H9 (cell line): ENCODE measurements around the gene FGD5. TPM values are rescaled to one million over a fixed set of nuclear protein-coding genes. Genes with fewer than 3 reads are reported as not detected.

Experiments used
- DNase-seq: peaks from one replicate; pipeline ENCODE4 v3.0.0-alpha.2; 2017
- H2AFZ ChIP-seq: one replicate; pipeline ENCODE4 v1.6.1; 2013; ENCODE audit warnings: mild to moderate bottlenecking, low read length, control low read depth, moderate library complexity
- H2AK5ac ChIP-seq: 2 replicates; pipeline ENCODE4 v1.6.1; 2013; ENCODE audit warnings: low read length, control low read depth, mixed read lengths; ENCODE audit not compliant: insufficient read length
- H2BK120ac ChIP-seq: one replicate; pipeline ENCODE4 v1.6.1; 2013; ENCODE audit warnings: low read depth, mild to moderate bottlenecking, low read length, control low read depth, inconsistent platforms; ENCODE audit not compliant: poor library complexity, severe bottlenecking
- H2BK12ac ChIP-seq: 2 replicates; pipeline ENCODE4 v1.6.1; 2013; ENCODE audit warnings: low read length, control low read depth, mixed read lengths, low read depth; ENCODE audit not compliant: insufficient read length
- H2BK15ac ChIP-seq: 2 replicates; pipeline ENCODE4 v1.6.1; 2013; ENCODE audit warnings: low read depth, low read length, control low read depth
- H2BK20ac ChIP-seq: one replicate; pipeline ENCODE4 v1.6.1; 2013; ENCODE audit warnings: low read depth, mild to moderate bottlenecking, low read length, control low read depth, inconsistent platforms; ENCODE audit not compliant: poor library complexity, severe bottlenecking
- H2BK5ac ChIP-seq: 2 replicates; pipeline ENCODE4 v1.6.1; 2013; ENCODE audit warnings: low read length, control low read depth, mixed read lengths; ENCODE audit not compliant: insufficient read length
- H3K14ac ChIP-seq: 2 replicates; pipeline ENCODE4 v1.6.1; 2013; ENCODE audit warnings: low read length, control low read depth; ENCODE audit not compliant: insufficient read depth
- H3K18ac ChIP-seq: 2 replicates; pipeline ENCODE4 v1.6.1; 2013; ENCODE audit warnings: low read depth, mild to moderate bottlenecking, mixed read lengths, low read length, control low read depth; ENCODE audit not compliant: insufficient read length
- H3K23ac ChIP-seq: 2 replicates; pipeline ENCODE4 v1.6.1; 2013; ENCODE audit warnings: low read length, control low read depth, mixed read lengths, low read depth; ENCODE audit not compliant: insufficient read length
- H3K23me2 ChIP-seq: 2 replicates; pipeline ENCODE4 v1.6.1; 2013; ENCODE audit warnings: low read depth, mild to moderate bottlenecking, mixed read lengths, low read length, control low read depth; ENCODE audit not compliant: insufficient read length, poor library complexity, severe bottlenecking
- H3K27ac ChIP-seq: 2 replicates; pipeline ENCODE4 v1.5.1; 2013; ENCODE audit warnings: low read length, control low read depth, mixed read lengths, low read depth; ENCODE audit not compliant: insufficient read length
- H3K27me3 ChIP-seq: 2 replicates; pipeline ENCODE4 v1.6.1; 2013; ENCODE audit warnings: low read length, control low read depth, inconsistent platforms; ENCODE audit not compliant: insufficient read depth
- H3K4ac ChIP-seq: 2 replicates; pipeline ENCODE4 v1.6.1; 2013; ENCODE audit warnings: low read depth, mild to moderate bottlenecking, control low read depth, inconsistent platforms, low read length, moderate library complexity
- H3K4me1 ChIP-seq: 2 replicates; pipeline ENCODE4 v1.6.1; 2013; ENCODE audit warnings: low read length, control low read depth, inconsistent platforms; ENCODE audit not compliant: insufficient read depth
- H3K4me2 ChIP-seq: 2 replicates; pipeline ENCODE4 v1.6.1; 2013; ENCODE audit warnings: low read length, control low read depth, mixed read lengths; ENCODE audit not compliant: insufficient read length, insufficient read depth
- H3K56ac ChIP-seq: 2 replicates; pipeline ENCODE4 v1.6.1; 2013; ENCODE audit warnings: low read depth, mild to moderate bottlenecking, mixed read lengths, low read length, control low read depth; ENCODE audit not compliant: insufficient read length
- H3K79me1 ChIP-seq: 2 replicates; pipeline ENCODE4 v1.6.1; 2013; ENCODE audit warnings: low read depth, mild to moderate bottlenecking, moderate library complexity, low read length, control low read depth, inconsistent platforms; ENCODE audit not compliant: insufficient read depth, poor library complexity, severe bottlenecking
- H3K79me2 ChIP-seq: 2 replicates; pipeline ENCODE4 v1.6.1; 2013; ENCODE audit warnings: low read length, control low read depth, inconsistent platforms; ENCODE audit not compliant: insufficient read depth
- H3K9ac ChIP-seq: 2 replicates; pipeline ENCODE4 v1.6.1; 2013; ENCODE audit warnings: low read length, control low read depth, mixed read lengths; ENCODE audit not compliant: insufficient read length; ENCODE audit errors: extremely low read depth
- H3K9me3 ChIP-seq: one replicate; pipeline ENCODE4 v1.6.1; 2013; ENCODE audit warnings: low read depth, low read length, inconsistent platforms; ENCODE audit not compliant: control insufficient read depth
- H3T11ph ChIP-seq: one replicate; pipeline ENCODE4 v1.6.1; 2013; ENCODE audit warnings: mild to moderate bottlenecking, low read length, control low read depth, inconsistent platforms
- H4K20me1 ChIP-seq: one replicate; pipeline ENCODE4 v1.6.1; 2013; ENCODE audit not compliant: control insufficient read depth, insufficient read length, insufficient read depth
- H4K5ac ChIP-seq: 2 replicates; pipeline ENCODE4 v1.6.1; 2013; ENCODE audit warnings: low read depth, mild to moderate bottlenecking, mixed read lengths, low read length, control low read depth; ENCODE audit not compliant: insufficient read length
- H4K8ac ChIP-seq: replicated peaks from 2 replicates; pipeline ENCODE4 v1.6.1; 2013; ENCODE audit warnings: low read length, control low read depth, mixed read lengths, low read depth; ENCODE audit not compliant: insufficient read length
- H4K91ac ChIP-seq: 2 replicates; pipeline ENCODE4 v1.6.1; 2013; ENCODE audit warnings: low read depth, mild to moderate bottlenecking, moderate library complexity, mixed read lengths, low read length, control low read depth; ENCODE audit not compliant: insufficient read length
- H3K27ac Mint-ChIP-seq, 3 experiments: 2 replicates in 2 of 3; 3 replicates in 1 of 3; pipeline ENCODE4 v1.8.0; 2020 to 2021; ENCODE audit warnings: mixed read lengths in 3 of 3, mild to moderate bottlenecking in 1 of 3, moderate library complexity in 1 of 3
- H3K27me3 Mint-ChIP-seq: 2 replicates; pipeline ENCODE4 v1.8.0; 2021; ENCODE audit warnings: low read depth, mild to moderate bottlenecking, moderate library complexity, mixed read lengths
- H3K36me3 Mint-ChIP-seq, 3 experiments: 2 replicates in 2 of 3; 3 replicates in 1 of 3; pipeline ENCODE4 v1.8.0; 2020 to 2021; ENCODE audit warnings: low read depth in 3 of 3, mixed read lengths in 3 of 3; ENCODE audit not compliant: insufficient read depth in 1 of 3
- H3K4me1 Mint-ChIP-seq, 2 experiments: 2 replicates each; pipeline ENCODE4 v1.8.0; 2020; ENCODE audit warnings: mixed read lengths in 2 of 2
- H3K4me3 Mint-ChIP-seq, 2 experiments: 2 replicates in 1 of 2; 3 replicates in 1 of 2; pipeline ENCODE4 v1.8.0; 2020 to 2021; ENCODE audit warnings: mild to moderate bottlenecking in 2 of 2, mixed read lengths in 2 of 2, moderate library complexity in 1 of 2
- H3K9me3 Mint-ChIP-seq, 2 experiments: 2 replicates in 1 of 2; 3 replicates in 1 of 2; pipeline ENCODE4 v1.8.0; 2020; ENCODE audit warnings: mild to moderate bottlenecking in 2 of 2, mixed read lengths in 2 of 2, moderate library complexity in 1 of 2
- WGBS: extraction: QIAGEN DNeasy Blood & Tissue Kit; methylation state at CpG from one replicate; pipeline ENCODE4 v1.1.7; 2013; ENCODE audit warnings: missing lambda C conversion rate, low lambda C conversion rate, mixed read lengths; ENCODE audit not compliant: insufficient read length; ENCODE audit errors: extremely low coverage; 5-methylcytosine and 5-hydroxymethylcytosine counted together
- total RNA-seq: library from RNA; stranded (reverse); gene quantifications from 2 replicates; pipeline ENCODE4 v1.2.1, GENCODE V29; 2021
- TF ChIP-seq, protein P1 (sequence below): fragments of 200-600 bp; sonication (generic); conservative IDR thresholded peaks from 3 replicates; pipeline ENCODE4 v1.8.0; 2021; ENCODE audit warnings: antibody characterized with exemption, mild to moderate bottlenecking

FGD5 gene
- total RNA-seq, 1 experiment from 2014 or later: 7.8 TPM

GRCh38 chr3:14831916-14832450 is 13.2 kb downstream of the FGD5 start:
- no peak overlapping the region for H2BK20ac ChIP-seq
- H2BK5ac ChIP-seq: no peak overlapping the region
- no peak overlapping the region for H3K14ac ChIP-seq
- H4K20me1 ChIP-seq: no peaks in the 10 kb centered on the region
- H3K4me1 ChIP-seq: peaks cover 5% of the 10 kb centered on the region
- no peaks in the 10 kb centered on the region for H3K9me3 Mint-ChIP-seq
- no peaks in the 10 kb centered on the region for H3K9me3 ChIP-seq
- peaks cover 2% of the 10 kb centered on the region for H3K27me3 Mint-ChIP-seq
- no peak for DNase-seq
- H3K27ac Mint-ChIP-seq: no peak overlapping the region
- no peaks in the 10 kb centered on the region for H3K27me3 ChIP-seq
- H4K5ac ChIP-seq: no peak overlapping the region
- no peak overlapping the region for H2AFZ ChIP-seq
- H3K23me2 ChIP-seq: no peaks in the 10 kb centered on the region
- H4K8ac ChIP-seq: no peak overlapping the region
- H2BK12ac ChIP-seq: no peak overlapping the region
- H3K4me2 ChIP-seq: no peak overlapping the region
- no peak overlapping the region for H3K56ac ChIP-seq
- no peaks in the 10 kb centered on the region for H3K79me1 ChIP-seq
- no peak overlapping the region for H2BK120ac ChIP-seq
- H3K9ac ChIP-seq: no peak overlapping the region
- H3K27ac ChIP-seq: no peak overlapping the region
- no peak overlapping the region for H3K18ac ChIP-seq
- no peak overlapping the region for H3K4ac ChIP-seq
- H3K4me1 Mint-ChIP-seq: peaks cover 15 to 39% of the 10 kb centered on the region in 2 experiments
- H3K79me2 ChIP-seq: no peaks in the 10 kb centered on the region
- H3T11ph ChIP-seq: no peak overlapping the region
- TF ChIP-seq, protein P1, sequence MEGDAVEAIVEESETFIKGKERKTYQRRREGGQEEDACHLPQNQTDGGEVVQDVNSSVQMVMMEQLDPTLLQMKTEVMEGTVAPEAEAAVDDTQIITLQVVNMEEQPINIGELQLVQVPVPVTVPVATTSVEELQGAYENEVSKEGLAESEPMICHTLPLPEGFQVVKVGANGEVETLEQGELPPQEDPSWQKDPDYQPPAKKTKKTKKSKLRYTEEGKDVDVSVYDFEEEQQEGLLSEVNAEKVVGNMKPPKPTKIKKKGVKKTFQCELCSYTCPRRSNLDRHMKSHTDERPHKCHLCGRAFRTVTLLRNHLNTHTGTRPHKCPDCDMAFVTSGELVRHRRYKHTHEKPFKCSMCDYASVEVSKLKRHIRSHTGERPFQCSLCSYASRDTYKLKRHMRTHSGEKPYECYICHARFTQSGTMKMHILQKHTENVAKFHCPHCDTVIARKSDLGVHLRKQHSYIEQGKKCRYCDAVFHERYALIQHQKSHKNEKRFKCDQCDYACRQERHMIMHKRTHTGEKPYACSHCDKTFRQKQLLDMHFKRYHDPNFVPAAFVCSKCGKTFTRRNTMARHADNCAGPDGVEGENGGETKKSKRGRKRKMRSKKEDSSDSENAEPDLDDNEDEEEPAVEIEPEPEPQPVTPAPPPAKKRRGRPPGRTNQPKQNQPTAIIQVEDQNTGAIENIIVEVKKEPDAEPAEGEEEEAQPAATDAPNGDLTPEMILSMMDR: no peak
- H3K36me3 Mint-ChIP-seq: no peaks in the 10 kb centered on the region; a peak in 1 of 7 replicates
- H2BK15ac ChIP-seq: no peak overlapping the region
- no peak overlapping the region for H3K4me3 Mint-ChIP-seq
- H2AK5ac ChIP-seq: no peak overlapping the region
- no CpG with 5 or more reads among the region's 8 CpGs for WGBS
- H4K91ac ChIP-seq: no peak overlapping the region
- H3K23ac ChIP-seq: no peak overlapping the region
